NCI-H2029 (cell line): Measurements from ENCODE around the gene SLC10A6.
A peak's percentile ranks its signal among the peaks of the same experiment; 100 is the strongest.

ENCODE experiments used
- DNase-seq: peaks from one replicate; lab custom pipeline; 2025; lab: John Stamatoyannopoulos, UW

The SLC10A6 gene

DNA sequence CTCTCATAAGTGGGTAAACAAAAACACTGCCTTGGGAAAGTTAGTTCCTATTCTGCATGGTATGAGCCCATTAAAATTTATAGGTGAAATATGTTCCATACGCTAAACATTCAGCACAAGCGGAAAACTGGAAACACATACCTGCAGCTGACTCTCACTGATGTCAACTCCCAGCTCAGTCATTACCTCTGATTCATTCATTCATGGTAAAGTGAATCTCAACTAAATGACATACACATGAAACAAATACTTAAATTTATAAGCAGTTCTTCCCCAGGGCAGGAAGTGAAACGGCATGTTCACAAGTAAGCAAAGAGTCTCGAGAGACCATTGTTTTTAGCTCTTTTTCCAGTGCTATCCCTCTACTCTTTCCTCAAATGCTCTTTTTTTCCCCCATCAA lies 1.6 kb downstream of the SLC10A6 start:
- no peak for DNase-seq

DNA sequence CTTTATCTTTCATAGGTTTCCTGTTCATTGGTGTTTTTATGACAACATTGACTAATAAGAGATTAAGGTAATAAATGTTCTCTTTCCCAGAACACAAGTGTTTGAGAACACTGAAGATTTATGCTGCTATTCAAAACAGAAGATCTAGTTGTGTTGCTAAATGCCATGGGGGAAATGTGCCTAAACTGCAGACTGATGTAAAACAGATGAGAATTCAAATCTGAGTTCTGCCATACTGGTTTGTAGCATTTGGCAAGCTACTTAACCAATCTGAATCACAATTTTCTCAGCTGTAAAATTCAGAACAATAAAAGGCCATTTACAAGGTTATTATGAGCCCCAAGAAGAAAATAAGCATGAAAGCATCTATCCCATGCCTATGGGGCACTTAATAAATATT lies 2.3 kb downstream of the SLC10A6 start:
- no peak for DNase-seq

DNA sequence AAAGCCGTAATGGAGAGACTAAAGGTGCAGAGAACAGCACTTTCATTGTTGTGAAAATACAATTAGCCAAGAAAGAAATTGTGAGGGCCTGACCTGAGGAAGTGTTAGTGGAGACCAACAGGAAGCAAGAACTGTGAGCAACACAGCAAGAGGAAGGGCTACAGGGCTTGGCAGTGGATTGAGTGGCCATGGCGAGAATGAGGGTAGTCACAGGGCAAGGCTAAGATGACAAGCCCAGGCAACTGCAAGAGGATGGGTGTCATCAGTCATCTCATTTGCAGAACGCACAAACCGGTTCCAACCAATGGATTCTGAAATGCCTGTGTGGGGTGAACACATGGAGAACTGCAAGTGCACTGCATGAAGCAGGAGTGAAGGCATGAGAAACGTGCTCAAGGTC lies 3.6 kb downstream of the SLC10A6 start:
- no peak for DNase-seq

DNA sequence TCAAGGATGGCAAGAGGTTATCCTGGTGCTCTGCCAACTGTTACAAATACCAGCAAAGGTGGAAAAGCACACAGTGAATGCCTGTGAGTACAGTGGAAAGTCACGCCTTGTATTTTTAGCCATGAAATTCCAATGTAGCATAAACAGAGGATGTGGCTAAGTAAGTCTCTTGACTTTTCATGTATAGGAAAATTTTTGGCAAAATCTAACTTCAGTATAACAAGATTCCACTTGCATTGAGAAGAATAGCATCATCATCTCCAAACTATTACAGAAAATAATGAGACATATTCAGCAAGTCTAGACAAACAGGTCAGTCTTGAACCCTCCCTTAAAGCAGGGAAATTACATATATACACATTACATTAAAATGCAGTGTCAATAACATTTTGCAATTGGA lies 7.9 kb downstream of the SLC10A6 start:
- no peak for DNase-seq

DNA sequence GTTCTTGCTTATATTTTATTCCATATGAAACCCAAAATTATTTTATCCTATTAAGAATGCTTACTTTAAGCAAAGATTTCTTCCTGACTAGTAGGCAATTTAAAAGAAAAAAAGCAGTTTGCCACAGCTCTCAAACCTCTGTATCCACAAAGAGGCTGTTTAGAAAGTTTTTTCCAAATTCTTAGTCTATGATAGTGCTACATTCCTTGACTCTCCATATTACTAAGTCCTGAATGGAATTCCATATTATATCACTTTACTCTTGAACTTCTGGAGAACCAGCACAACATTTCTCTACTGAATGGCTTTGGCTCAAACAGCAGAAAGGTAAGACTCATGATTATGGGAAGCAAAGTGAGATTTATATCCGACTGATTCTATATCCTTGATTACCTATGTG lies 8.3 kb downstream of the SLC10A6 start:
- DNase-seq = no peak

DNA sequence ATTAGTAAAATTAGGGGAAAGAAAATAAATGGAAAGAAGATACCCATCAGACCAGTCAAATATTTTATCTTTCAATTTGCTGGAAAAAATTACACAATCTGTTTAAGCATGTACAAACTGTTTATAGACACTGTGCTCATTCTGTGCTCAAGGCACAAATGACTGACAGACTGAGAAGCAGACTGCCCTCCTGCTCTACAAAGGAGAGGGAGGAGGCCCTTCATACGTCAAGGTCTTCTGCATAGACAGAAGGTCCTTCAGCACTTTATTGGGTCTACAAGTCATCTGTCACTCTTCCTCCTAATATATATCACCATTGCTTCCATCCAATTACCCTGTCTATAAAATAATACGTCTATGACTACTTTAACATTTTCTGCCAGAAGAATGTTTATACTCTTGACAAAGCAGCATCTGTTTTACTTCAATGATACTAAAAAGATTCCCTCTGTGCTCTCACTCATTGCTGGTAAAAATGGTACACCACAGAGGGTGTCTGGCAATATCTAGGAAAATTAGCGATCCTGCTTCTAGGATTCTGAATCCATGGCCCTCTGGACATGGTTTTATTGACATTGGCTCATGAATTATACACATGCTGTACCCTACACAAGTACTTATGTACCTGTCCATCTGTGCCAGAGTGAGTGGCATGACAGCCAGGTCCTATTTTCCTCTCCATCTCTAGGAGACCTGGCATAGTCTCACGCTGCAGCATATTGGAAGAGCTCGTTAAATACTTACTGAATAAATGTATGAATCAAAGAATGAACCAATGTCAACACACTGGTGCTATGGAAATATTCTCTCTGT lies 11.3 kb downstream of the SLC10A6 start:
- peak; percentile 67 for DNase-seq

DNA sequence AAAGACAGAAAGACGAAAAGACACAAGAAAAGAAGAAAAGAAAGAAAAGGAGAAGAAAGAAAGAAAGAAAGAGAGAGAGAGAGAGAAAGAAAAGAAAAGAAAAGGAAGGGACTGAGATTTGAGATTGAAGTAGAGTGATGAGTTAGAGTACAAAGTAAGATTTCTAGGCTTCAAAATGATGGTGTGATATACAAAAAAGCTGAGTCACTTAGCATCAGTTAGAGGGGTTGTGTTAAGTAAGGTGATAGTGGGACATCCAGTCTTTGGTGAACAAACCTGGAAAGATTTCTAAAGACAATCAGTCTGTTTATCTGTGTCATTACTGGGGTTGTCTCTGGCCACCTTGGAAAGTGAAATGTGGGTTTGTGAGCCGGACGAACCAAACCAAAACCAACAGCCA lies 13.5 kb downstream of the SLC10A6 start:
- DNase-seq = no peak

DNA sequence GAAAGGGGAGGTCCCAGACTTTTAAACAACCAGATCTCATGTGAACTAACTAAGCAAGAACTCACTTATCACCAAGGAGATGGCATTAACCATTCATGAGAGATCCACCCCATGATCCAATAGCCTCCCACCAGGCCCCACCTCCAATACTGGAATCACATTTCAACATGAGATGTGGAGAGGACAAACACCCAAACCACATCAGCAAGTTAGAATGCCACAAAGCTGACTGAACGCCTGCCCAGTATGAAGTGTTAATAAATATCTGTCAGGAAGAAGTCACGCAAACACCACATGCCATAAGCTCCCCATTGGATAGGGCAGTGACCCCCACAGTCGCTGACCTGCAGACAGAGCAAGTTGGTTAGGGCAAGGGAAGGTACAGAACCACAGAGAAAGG lies 14.3 kb downstream of the SLC10A6 start:
- DNase-seq = peak; percentile 43

DNA sequence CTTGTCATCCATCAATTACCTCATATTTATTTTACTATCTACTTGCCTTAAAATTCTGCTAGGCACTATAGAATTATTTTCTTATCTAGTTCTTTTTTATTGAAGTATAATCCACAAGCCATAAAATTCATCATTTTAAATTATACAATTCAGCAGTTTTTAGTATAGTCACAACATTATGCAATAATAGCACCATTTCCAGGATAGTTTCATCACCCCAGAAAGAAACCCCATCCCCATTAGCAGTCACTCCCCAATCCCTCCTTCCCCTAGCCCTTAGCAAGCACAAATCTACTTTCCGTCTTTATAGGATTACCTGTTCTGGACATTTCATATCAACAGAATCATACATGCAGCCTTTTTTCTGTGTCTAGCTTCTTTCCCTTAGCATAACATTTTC lies 15.6 kb downstream of the SLC10A6 start:
- DNase-seq = no peak

DNA sequence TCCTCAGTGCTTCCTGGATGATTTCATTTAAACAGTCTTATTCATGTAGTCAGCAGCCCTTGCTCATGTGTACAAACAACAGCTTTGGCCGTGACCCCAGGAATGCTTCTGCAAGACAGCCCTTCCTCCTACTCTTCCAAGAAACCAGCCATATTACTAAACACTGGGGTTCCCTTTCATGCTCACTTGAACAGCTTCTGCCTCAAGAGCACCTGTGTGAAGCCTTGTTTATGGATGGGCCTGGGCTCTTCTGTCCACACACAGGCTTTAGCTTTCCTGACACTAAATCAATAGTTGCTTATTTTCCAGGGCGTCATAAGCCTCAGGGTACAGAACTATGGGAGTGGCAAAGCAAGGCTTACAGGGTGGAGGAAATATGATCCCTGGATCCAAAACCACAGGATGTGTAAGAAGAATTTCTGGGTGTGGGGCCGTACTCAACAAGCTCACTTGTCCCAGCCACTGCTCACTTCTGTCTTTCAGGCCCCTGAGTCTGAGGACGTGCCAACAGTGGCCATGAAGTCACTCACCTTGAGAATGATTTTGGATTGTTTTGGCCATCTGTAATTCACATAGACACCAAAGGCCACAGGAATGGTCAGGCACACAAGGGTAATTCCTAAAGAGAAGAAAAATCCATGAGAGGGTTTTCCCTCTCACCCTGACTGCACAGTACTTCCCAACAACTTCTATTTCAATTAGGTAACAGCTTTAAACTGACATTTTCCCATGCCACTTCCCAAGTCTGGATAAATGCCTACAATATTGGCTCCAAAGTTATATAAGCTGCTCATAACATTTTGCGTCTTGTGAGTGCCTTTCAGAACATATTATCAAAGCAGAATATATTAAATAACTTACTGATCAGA lies 17.7 kb downstream of the SLC10A6 start:
- DNase-seq = peak; percentile 69

DNA sequence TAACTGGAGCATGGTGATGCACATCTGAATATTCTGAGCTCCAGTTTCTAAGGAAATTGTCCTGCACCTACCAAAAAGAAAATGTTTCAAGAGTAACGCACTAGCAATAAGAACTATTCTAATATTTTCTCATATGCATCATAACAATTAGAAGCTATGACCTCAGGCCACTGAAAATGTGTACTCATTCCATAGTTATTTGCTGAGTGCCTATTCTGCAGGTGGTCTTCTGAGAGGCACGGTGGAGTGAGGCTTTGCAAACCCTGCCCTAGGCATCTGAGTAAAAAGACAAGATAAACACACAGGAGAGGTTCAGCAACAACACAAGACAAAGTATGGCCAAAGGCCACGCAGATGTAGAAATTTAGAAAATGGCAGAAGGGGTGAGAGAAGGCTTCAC lies 23.7 kb downstream of the SLC10A6 start:
- no peak for DNase-seq

DNA sequence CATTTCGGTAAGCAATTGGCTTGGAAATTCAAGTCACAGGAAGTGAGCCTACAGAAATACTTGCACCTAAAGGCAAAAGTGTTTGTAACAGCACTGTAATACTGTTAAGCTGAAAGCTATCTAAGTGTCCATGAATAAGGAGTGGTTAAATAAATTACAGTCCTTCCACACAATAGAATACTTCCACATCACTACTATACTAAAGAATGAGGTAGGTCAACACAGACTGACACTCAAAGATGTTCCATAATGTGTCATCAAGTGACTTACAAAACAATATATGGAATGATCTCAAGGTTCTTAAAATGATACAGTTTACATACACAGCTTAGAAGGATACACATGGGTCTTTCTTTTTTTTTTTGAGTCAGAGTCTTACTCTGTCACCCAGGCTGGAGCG lies 27.0 kb downstream of the SLC10A6 start:
- no peak for DNase-seq

DNA sequence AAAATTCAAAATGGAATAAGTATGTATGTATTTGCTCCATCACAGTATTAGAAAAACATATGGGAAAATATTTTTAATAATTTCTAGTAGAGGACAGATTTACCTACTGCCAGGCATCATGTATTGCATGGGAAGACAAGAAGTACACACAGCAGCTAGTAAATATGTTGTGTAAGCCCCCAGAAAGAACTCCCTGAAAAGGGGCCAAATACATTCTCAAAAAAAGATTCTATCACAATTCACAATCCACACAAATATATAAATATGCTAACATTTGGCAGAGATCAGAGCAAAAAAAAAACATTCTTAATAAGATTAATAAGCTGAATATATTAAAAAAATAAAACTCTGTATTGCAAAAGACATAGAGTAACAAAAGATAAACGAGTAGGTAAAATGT lies 28.0 kb downstream of the SLC10A6 start:
- DNase-seq = no peak

DNA sequence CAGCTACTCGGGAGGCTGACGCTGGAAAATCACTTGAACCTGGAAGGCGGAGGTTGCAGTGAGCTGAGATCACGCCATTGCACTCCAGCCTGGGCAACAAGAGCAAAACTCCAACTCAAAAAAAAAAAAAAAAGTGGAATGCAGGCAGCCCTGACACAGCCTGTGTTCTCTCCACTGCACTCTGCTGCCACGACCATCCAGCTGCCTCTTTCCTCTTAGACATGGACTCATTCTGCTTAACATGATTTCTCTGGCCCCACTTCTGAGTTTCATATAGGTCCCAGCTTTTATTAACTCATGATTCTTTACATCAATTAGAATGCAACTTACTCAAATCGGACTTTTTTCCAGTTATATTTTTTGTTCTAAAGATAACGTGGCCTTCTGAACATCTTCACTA lies 29.6 kb downstream of the SLC10A6 start:
- DNase-seq = no peak

DNA sequence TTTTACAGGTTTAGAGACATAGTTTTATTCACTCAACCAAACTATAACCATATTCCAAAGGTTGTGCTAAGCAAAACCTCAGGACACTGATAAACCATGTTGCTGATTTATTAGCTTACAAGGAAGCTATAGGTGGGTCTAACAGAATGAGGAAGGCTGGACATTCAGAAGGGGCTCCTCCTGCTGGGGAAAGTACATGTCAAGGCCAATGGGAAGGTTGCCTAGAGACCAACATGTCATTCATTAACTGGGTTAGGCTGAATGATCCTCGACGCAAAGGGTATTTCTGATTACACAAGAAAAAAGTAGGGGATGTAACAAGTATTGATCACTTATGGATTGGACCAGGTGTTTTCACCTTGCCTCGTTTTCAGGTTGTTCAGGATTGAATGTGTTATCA lies 30.3 kb downstream of the SLC10A6 start:
- no peak for DNase-seq

DNA sequence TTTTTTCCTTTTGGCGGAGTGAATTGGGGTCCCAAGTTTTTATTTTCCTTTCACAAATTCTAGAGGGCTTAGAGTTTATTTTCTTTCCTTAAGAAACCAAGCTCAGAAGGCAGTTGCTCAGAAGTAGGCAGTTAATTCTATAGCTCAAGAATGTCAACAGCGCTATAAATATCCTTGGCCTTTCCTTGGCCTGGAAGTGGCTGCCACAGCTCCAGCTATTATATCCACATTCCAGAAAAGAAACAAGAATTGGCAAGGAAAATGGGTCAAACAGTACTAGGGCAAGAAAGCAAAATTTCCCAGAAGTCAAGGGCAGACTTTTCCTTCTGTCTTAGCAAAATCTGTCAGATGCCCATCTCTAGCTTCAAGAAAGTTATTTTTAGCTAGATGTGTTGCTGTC lies 31.0 kb downstream of the SLC10A6 start:
- no peak for DNase-seq

DNA sequence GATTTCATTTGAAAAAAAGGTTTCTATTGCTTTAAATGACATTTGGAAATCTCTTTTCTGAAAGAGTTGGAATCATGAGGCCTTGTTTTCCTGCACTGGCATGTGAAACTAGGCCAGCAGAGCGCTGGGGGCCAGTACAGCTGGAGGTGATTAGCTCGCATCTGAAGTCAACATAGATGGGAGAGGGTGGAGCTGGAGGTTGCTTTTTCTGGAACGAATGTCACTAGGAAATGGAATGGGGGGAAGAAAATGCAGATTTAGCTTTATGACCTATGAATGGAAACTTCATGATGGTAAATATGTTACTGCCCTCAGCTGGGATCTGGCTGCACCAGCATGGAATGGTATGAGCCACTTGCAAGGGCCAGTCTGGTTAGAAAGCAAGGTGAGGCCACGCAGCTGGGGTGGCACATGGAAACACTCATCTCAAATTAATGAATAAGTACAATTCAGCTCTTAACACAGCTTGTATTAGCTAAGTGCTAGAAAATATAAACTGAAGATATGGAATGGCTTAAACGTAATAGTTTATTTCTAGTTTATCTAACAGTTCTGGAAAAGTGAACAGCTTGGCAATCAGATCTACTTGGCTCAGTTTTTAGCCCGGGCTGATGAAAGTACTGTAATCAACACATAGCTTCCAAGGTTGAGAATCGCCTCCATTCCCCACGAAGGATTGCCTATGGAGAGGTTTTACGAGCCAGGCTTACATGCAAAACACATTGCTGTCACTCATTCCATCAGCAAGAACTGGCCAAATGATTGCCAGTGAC lies 32.5 kb downstream of the SLC10A6 start:
- DNase-seq = no peak

DNA sequence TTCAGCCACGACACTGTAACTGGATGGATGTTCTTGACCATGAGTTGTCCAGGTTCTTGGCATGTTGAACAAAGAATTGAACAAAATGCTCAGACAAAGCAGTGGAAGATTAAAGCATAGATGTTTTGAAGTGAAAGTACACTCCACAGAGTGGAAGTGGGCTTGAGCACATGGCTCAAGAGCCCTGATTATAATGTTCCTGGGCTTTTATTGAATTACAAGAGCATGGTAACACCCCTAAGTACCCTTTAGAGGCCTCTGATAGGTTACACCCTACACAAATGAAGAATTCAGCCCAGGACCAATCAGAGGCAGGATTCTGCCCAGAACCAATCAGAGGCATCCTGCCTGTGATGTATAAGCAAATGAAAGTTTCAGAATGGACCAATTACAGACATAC lies 33.5 kb downstream of the SLC10A6 start:
- DNase-seq = no peak

DNA sequence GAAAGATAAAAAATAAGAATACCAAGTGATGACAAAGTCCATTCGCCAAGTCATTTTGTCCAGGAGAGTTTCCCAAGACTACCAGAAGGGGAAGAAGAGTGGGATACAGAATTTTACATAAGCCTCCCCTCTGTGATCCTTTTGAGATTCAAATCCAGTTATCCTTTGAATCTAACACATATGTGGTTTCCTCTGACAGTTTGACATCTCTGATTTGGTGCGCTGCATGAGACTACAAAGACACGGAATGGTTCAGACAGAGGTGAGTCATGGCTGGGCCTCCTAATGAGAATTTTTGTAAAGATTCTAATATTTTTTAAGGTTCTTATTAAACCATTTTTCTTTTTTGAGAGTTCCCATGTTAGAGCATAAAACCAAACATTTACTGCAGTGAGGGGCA lies 38.3 kb downstream of the SLC10A6 start:
- DNase-seq = no peak

DNA sequence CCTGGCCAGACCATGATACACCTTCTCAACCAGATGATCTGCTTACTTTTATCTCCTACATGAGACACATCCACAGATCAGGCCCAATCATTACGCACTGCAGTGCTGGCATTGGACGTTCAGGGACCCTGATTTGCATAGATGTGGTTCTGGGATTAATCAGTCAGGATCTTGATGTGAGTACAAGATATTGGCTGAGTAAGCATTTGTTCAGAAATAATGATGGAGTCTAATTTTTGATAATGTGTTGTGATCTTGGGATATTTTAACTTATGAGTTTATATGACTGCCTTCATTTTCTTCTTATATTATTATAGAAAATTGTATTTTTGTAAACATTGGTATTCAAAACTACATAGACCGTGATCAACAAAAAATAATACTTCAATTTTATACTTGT lies 39.4 kb downstream of the SLC10A6 start:
- no peak for DNase-seq

DNA sequence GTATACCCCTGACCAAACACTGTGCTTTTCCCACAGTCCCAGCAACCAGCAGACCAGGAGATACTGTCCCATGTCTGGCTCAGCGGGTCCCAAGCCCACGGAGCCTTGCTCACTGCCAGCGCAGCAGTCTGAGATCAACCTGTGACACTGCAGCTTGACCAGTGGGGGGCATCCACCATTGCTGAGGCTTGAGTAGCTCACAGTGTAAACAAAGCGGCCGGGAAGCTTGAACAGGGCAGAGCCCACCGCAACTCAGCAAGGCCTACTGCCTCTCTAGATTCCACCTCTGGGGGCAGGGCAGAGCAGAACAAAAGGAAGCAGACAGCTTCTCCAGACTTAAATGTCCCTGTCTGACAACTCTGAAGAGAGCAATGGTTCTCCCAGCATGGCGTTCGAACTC lies 58.1 kb downstream of the SLC10A6 start:
- no peak for DNase-seq

DNA sequence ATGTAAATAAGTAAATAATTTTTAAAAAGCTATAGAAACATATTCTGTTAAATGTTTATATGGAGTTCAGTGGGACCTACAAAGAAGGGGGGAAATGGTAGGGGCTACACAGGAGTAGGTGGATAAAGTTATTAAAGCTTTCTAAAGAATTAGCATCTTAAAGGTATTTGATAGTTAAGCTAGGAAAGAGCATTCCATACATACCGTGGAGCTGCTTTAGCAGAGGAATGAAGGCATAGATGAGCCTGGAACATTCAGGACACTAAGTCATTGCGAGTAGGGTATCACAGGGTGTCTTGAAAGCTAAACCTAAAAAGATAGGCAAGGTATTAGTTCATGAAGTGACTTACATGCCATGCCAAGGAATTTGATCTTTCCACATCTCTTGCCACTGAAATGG lies 60.4 kb downstream of the SLC10A6 start:
- no peak for DNase-seq

DNA sequence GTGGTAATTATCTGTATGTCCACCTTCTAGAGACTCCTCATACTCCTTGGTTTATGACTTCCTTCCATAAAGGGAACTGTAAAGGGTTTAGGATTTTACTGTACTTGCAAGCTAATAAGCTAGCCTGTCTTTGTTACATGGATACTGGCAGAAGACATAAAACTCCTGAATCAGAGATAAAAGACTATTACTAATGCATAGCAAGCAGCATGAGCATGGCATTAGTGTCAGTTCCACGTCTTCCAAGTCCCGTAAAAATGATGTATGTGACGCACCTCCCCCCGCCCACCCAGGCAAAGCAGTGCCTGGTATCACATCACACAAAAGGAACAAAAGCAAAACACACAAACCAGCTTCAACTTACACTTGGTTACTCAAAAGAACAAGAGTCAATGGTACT lies 71.0 kb downstream of the SLC10A6 start:
- DNase-seq = no peak
